ENCODE results near the gene C1orf105.
"Not testable (repeated sequence)": the region's sequence is repeated elsewhere in the genome, so short reads cannot be mapped to it uniquely, and the experiment has no call there.

The C1orf105 gene

GRCh38 chr1:172420385-172420784 is at the start of gene C1orf105:
Gene C1orf105 (plus strand): TSS chr1:172420685. CDS start chr1:172420886, 201 bp downstream.
- DNase-seq, result no peak

- DNase-seq, result not testable (repeated sequence)
Measured at GRCh38 chr1:172371646-172372045, 48.8 kb upstream of the C1orf105 start.

- DNase-seq, result no peak
Measured at GRCh38 chr1:172373864-172374263, 46.6 kb upstream of the C1orf105 start.

GRCh38 chr1:172375211-172375631 is 45.3 kb upstream of the C1orf105 start:
- DNase-seq, result no peak

GRCh38 chr1:172376431-172376830 is 44.1 kb upstream of the C1orf105 start:
- no peak for DNase-seq

GRCh38 chr1:172377565-172377964 is 42.9 kb upstream of the C1orf105 start:
- no peak for DNase-seq

- no peak for DNase-seq
Measured at GRCh38 chr1:172378109-172378760, 42.2 kb upstream of the C1orf105 start.

GRCh38 chr1:172380441-172381244 is 39.8 kb upstream of the C1orf105 start:
- no peak for DNase-seq

- no peak for DNase-seq
Measured at GRCh38 chr1:172381946-172382345, 38.5 kb upstream of the C1orf105 start.

GRCh38 chr1:172382406-172382805 is 38.1 kb upstream of the C1orf105 start:
- DNase-seq, result no peak

GRCh38 chr1:172382990-172383389 is 37.5 kb upstream of the C1orf105 start:
- peak; percentile 60 for DNase-seq

- no peak for DNase-seq
Measured at GRCh38 chr1:172383536-172383935, 36.9 kb upstream of the C1orf105 start.

- no peak for DNase-seq
Measured at GRCh38 chr1:172384656-172385055, 35.8 kb upstream of the C1orf105 start.

GRCh38 chr1:172386046-172386445 is 34.4 kb upstream of the C1orf105 start:
- DNase-seq, result no peak

- DNase-seq, result no peak
Measured at GRCh38 chr1:172388490-172388889, 32.0 kb upstream of the C1orf105 start.

- no peak for DNase-seq
Measured at GRCh38 chr1:172390301-172390682, 30.2 kb upstream of the C1orf105 start.

GRCh38 chr1:172390683-172391551 is 29.6 kb upstream of the C1orf105 start:
- peak; percentile 67 for DNase-seq

- no peak for DNase-seq
Measured at GRCh38 chr1:172391976-172392375, 28.5 kb upstream of the C1orf105 start.

- no peak for DNase-seq
Measured at GRCh38 chr1:172393354-172393753, 27.1 kb upstream of the C1orf105 start.

GRCh38 chr1:172394141-172394751 is 26.2 kb upstream of the C1orf105 start:
- no peak for DNase-seq

GRCh38 chr1:172394811-172395210 is 25.7 kb upstream of the C1orf105 start:
- no peak for DNase-seq

GRCh38 chr1:172395576-172395975 is 24.9 kb upstream of the C1orf105 start:
- no peak for DNase-seq

- no peak for DNase-seq
Measured at GRCh38 chr1:172397221-172397620, 23.3 kb upstream of the C1orf105 start.
